GM06990 (cell line): ENCODE measurements around the gene ATG4D.

Source experiments
- DNase-seq: peaks from one replicate; pipeline ENCODE4 v3.0.0-alpha.2; 2011; ENCODE audit not compliant: insufficient read length; ENCODE audit errors: extremely low read depth
- H3K27me3 ChIP-seq: replicated peaks from 2 replicates; pipeline ENCODE4 v1.6.0; 2011; ENCODE audit warnings: low read length; ENCODE audit not compliant: control insufficient read depth, insufficient read depth
- H3K36me3 ChIP-seq: 2 replicates; pipeline ENCODE4 v1.5.1; 2011; ENCODE audit warnings: low read length; ENCODE audit not compliant: control insufficient read depth, insufficient read depth
- H3K4me3 ChIP-seq: replicated peaks from 2 replicates; pipeline ENCODE4 v1.5.1; 2011; ENCODE audit warnings: low read depth, mild to moderate bottlenecking, control low read depth, low read length
- CTCF ChIP-seq: IDR thresholded peaks from 2 replicates; pipeline ENCODE4 v1.5.1; 2011; ENCODE audit warnings: low read length, control low read depth, mild to moderate bottlenecking, inconsistent platforms; ENCODE audit not compliant: insufficient read depth, poor library complexity, severe bottlenecking

Gene ATG4D

DNA sequence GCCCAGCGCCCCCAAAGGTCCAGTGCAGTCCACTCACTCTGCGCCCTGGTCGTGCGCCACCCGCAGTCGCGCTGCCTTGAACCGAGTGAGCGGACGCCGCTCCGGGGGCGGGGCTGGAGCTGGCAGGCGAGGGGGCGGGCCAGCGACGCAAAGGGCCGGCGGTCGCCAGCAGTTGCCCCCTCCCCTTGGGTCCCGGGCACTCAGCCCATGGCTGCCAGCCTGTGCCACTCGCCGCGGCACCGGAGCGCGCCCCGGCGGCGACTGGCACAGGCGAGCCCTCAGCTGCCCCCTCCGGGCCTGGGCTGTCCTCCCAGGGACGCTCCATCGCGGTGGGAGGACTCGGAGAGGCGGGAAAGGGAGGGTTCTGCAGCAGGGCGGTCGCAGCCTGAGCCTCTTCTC lies 26.3 kb upstream of the ATG4D start, which contains the start of gene S1PR5:
Gene S1PR5 (minus strand): TSS at position 87 of the 399 bp plus-strand sequence. CDS start 2,436 bp downstream, outside the sequence.
- H3K27me3 ChIP-seq, result peaks cover 7% of the 10 kb centered on the region
- no peak for TF ChIP-seq CTCF
- H3K36me3 ChIP-seq, result no peaks in the 10 kb centered on the region
- no peak within 1 kb of the TSS for H3K4me3 ChIP-seq
- DNase-seq, result no peak

DNA sequence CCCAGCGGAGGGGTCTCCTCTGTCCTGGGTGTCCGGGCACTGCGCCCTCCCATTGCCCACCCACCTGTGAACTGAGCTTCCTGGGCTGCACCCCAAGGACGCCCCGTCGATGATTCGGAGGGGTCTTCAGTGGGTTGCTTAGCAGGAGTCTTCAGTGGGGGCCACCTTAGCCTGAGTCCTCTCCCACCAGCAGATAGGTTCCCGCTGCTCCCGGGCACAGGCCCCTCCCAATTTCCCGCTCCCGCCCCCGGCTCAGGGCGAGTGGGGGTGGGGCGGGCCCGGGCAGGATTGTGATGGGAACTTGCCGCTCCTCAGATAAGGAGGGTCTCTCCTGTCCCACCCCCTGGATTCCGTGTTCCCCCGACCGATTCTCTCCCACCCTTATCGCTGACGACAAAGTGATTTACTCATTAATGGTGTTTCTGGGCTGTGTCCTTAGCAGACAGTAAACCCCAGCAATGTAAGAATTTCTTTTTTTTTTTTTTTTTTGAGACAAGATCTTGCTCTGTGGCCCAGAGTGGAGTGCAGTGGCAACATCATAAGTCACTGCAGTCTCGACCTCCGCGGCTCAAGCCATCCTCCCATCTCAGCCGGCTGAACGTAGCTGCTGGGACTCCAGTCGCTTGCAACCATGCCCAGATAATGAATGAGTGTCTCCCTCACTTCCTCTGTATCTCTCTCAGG lies 25.8 kb upstream of the ATG4D start:
- peaks cover 7% of the 10 kb centered on the region for H3K27me3 ChIP-seq
- H3K4me3 ChIP-seq, result no peak overlapping the region
- H3K36me3 ChIP-seq, result no peaks in the 10 kb centered on the region
- no peak for DNase-seq
- TF ChIP-seq CTCF, result no peak

DNA sequence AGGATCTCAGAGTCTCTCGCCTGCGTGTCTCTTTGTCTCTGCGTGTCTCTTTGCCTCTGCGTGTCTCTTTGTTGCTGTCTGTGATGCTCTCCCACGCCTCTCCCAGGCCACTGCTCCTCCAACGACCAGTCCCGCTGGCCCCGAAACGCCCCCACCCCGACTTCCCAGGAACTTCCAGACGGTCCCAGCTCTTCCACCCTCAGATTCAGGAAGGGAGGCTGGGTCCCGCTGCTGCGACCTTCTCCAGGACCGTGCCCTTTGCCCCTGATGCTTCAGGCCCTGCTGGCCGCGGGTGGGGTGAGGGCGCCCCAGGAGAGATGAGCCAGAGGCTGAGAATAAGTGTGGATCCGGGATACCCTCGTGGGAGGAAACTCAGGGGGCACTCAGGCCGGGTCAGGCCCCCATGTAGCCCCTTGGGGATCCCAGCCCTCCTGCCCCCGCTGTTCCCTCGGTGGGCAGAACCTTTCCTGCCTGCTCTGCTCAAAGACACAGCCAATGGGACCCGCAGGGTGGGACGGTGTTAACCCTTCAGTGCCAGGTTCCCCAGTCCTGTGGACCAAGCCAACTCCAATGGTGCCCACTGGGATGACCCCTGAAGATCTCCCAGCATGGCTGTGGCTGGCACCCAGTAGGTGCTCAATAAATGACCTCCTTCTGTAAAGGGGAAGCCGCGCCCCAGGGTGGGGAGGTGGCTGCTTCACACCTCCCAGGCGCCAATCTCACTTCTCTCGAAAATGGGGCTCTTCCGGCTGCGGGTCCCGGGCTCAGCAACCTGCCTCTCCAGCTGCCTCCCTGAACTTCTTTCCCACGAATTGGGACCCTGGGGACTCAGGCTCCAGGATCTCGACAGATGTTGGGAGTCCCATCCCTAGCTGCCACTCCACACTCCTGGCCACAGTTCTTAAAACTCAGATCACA lies 25.0 kb upstream of the ATG4D start:
- Histone ChIP-seq H3K4me3 (no peak overlapping the region), H3K36me3 (no peaks in the 10 kb centered on the region), H3K27me3 (peaks cover 7% of the 10 kb centered on the region)
- no peak for TF ChIP-seq CTCF
- DNase-seq, result no peak

DNA sequence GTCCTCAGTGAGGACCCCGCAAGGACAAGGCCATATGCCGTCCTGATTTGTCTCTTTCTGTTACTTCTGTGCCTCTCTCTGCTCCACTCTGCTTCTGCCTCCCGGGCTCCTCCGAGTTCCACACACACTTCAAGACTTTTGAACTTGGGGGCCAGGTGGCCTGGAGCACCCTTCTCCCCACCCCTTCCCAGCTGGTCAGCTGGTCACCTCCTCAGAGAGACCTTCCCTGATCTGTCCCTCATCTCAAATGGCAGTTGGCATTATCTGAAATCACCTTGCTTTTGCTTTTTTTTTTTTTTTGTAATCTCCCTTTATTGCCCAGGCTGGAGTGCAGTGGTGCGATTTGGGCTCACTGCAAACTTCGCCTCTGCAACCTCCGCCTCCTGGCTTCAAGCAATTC lies 24.3 kb upstream of the ATG4D start:
- TF ChIP-seq CTCF, result no peak
- no peak for DNase-seq
- Histone ChIP-seq H3K4me3 (no peak overlapping the region), H3K36me3 (no peaks in the 10 kb centered on the region), H3K27me3 (peaks cover 7% of the 10 kb centered on the region)

DNA sequence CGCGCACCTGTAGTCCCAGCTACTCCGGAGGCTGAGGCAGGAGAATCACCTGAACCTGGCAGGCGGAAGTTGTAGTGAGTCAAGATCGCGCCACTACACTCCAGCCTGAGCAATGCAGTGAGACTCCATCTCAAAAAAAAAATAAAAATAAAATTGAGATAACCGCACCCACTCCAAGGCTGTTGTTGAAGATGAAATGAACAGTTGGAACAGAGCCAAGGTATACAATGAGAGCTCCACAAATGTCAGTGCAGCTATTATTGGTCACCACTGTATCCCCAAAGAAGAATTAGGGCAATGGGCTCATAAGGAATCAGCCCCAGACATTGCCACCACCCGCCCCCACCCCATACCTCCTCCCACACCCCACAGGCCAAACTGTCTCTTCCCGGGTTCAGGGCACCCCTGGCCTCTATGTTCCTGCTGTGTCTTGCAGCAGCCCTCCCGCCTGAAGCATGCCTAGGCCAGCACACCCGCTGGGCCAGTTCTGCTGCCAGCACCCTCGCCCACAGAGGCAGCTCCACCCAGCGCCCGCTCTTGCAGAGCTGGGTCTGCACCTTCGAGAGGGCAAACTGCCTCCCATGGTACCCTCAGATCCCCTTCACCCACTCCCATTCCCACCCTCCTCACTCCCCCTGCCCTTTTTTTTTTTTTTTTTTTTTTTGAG lies 22.9 kb upstream of the ATG4D start:
- H3K27me3 ChIP-seq, result peaks cover 7% of the 10 kb centered on the region
- no peak for TF ChIP-seq CTCF
- no peaks in the 10 kb centered on the region for H3K36me3 ChIP-seq
- no peak for DNase-seq
- no peak overlapping the region for H3K4me3 ChIP-seq
